ENCODE results near the gene DHX8.

The DHX8 gene

GRCh38 chr17:43438626-43439025 lies 45.1 kb upstream of the DHX8 start:
- H3K4me1 ChIP-seq (ENCODE audit: insufficient read depth, low read length, poor library complexity, severe bottlenecking) = no peaks in the 10 kb centered on the region
- no peaks in the 10 kb centered on the region for H3F3A ChIP-seq (ENCODE audit: low read depth)
- H3K9me2 ChIP-seq (replicated peaks; ENCODE audit: low read depth, low read length) = no peaks in the 10 kb centered on the region
- H3K4me2 ChIP-seq (ENCODE audit: low read depth, low read length, poor library complexity, severe bottlenecking) = no peak overlapping the region
- no peak overlapping the region for H2AFZ ChIP-seq (ENCODE audit: low read length)
- no peaks in the 10 kb centered on the region for H3K9me3 ChIP-seq (ENCODE audit: insufficient read depth, low read depth, low read length)
- no peak overlapping the region for H3K4me3 ChIP-seq (ENCODE audit: low read length, poor library complexity, severe bottlenecking)
- no peaks in the 10 kb centered on the region for H3K36me3 ChIP-seq (ENCODE audit: insufficient read depth, low read length)
- no peaks in the 10 kb centered on the region for H4K20me1 ChIP-seq (ENCODE audit: insufficient read depth, low read length, poor library complexity, severe bottlenecking)
- H3K79me2 ChIP-seq (ENCODE audit: insufficient read depth, low read length) = no peaks in the 10 kb centered on the region
- TF ChIP-seq, protein P1, sequence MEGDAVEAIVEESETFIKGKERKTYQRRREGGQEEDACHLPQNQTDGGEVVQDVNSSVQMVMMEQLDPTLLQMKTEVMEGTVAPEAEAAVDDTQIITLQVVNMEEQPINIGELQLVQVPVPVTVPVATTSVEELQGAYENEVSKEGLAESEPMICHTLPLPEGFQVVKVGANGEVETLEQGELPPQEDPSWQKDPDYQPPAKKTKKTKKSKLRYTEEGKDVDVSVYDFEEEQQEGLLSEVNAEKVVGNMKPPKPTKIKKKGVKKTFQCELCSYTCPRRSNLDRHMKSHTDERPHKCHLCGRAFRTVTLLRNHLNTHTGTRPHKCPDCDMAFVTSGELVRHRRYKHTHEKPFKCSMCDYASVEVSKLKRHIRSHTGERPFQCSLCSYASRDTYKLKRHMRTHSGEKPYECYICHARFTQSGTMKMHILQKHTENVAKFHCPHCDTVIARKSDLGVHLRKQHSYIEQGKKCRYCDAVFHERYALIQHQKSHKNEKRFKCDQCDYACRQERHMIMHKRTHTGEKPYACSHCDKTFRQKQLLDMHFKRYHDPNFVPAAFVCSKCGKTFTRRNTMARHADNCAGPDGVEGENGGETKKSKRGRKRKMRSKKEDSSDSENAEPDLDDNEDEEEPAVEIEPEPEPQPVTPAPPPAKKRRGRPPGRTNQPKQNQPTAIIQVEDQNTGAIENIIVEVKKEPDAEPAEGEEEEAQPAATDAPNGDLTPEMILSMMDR (conservative IDR thresholded peaks at IDR 0.05; ENCODE audit: low read length) = no peak
- no peak for TF ChIP-seq EZH2phosphoT487 (IDR thresholded peaks at IDR 0.05; ENCODE audit: borderline replicate concordance)
- H3K27me3 ChIP-seq (ENCODE audit: insufficient read depth, low read length, poor library complexity, severe bottlenecking) = no peaks in the 10 kb centered on the region
- no peak overlapping the region for H3K9ac ChIP-seq (ENCODE audit: low read depth, low read length, poor library complexity, severe bottlenecking)

DNA sequence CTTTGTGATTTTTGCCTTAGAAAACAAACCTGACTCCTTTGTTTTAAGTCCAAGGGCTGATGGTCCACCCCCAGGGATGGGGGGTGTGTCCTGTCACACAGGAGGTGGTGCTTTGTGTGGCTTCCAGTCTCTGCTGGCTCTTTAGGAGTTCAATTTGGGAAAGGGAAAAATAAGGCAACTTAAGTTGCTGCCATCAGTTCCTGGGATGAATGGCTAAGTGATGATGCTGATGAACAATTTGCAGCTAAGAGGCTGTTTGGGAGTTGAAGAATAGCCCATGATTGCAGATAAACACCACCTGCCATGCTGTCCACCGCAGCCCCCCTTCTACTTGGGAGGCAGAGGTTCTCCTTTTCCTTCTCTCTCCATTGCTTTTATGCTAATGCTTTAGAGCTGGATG lies 44.7 kb upstream of the DHX8 start:
- Histone ChIP-seq H3K36me3 (ENCODE audit: insufficient read depth, low read length) (no peaks in the 10 kb centered on the region), H3K79me2 (ENCODE audit: insufficient read depth, low read length) (no peaks in the 10 kb centered on the region), H3K4me3 (ENCODE audit: low read length, poor library complexity, severe bottlenecking) (no peak overlapping the region), H3K9ac (ENCODE audit: low read depth, low read length, poor library complexity, severe bottlenecking) (no peak overlapping the region), H3K9me2 (replicated peaks; ENCODE audit: low read depth, low read length) (no peaks in the 10 kb centered on the region), H2AFZ (ENCODE audit: low read length) (no peak overlapping the region), H4K20me1 (ENCODE audit: insufficient read depth, low read length, poor library complexity, severe bottlenecking) (no peaks in the 10 kb centered on the region), H3K27me3 (ENCODE audit: insufficient read depth, low read length, poor library complexity, severe bottlenecking) (no peaks in the 10 kb centered on the region), H3K4me1 (ENCODE audit: insufficient read depth, low read length, poor library complexity, severe bottlenecking) (no peaks in the 10 kb centered on the region), H3K9me3 (ENCODE audit: insufficient read depth, low read depth, low read length) (no peaks in the 10 kb centered on the region), H3K4me2 (ENCODE audit: low read depth, low read length, poor library complexity, severe bottlenecking) (no peak overlapping the region), H3F3A (ENCODE audit: low read depth) (no peaks in the 10 kb centered on the region)
- no peak for TF ChIP-seq EZH2phosphoT487 (IDR thresholded peaks at IDR 0.05; ENCODE audit: borderline replicate concordance)
- TF ChIP-seq, protein P1 (conservative IDR thresholded peaks at IDR 0.05; ENCODE audit: low read length) = no peak

GRCh38 chr17:43442711-43443110 lies 41.1 kb upstream of the DHX8 start:
- TF ChIP-seq, protein P1 (conservative IDR thresholded peaks at IDR 0.05; ENCODE audit: low read length) = no peak
- TF ChIP-seq EZH2phosphoT487 (IDR thresholded peaks at IDR 0.05; ENCODE audit: borderline replicate concordance) = no peak
- no peaks in the 10 kb centered on the region for H3K4me1 ChIP-seq (ENCODE audit: insufficient read depth, low read length, poor library complexity, severe bottlenecking)
- H2AFZ ChIP-seq (ENCODE audit: low read length) = no peak overlapping the region
- H3K27me3 ChIP-seq (ENCODE audit: insufficient read depth, low read length, poor library complexity, severe bottlenecking) = no peaks in the 10 kb centered on the region
- no peak overlapping the region for H3K4me3 ChIP-seq (ENCODE audit: low read length, poor library complexity, severe bottlenecking)
- no peak overlapping the region for H3K9ac ChIP-seq (ENCODE audit: low read depth, low read length, poor library complexity, severe bottlenecking)
- H3K9me2 ChIP-seq (replicated peaks; ENCODE audit: low read depth, low read length) = no peaks in the 10 kb centered on the region
- H3K9me3 ChIP-seq (ENCODE audit: insufficient read depth, low read depth, low read length) = no peaks in the 10 kb centered on the region
- H3F3A ChIP-seq (ENCODE audit: low read depth) = no peaks in the 10 kb centered on the region
- H3K36me3 ChIP-seq (ENCODE audit: insufficient read depth, low read length) = no peaks in the 10 kb centered on the region
- no peaks in the 10 kb centered on the region for H4K20me1 ChIP-seq (ENCODE audit: insufficient read depth, low read length, poor library complexity, severe bottlenecking)
- H3K79me2 ChIP-seq (ENCODE audit: insufficient read depth, low read length) = no peaks in the 10 kb centered on the region
- no peak overlapping the region for H3K4me2 ChIP-seq (ENCODE audit: low read depth, low read length, poor library complexity, severe bottlenecking)

Measured in Loucy (cell line).